ENCODE data around the gene SORCS3.

DNA sequence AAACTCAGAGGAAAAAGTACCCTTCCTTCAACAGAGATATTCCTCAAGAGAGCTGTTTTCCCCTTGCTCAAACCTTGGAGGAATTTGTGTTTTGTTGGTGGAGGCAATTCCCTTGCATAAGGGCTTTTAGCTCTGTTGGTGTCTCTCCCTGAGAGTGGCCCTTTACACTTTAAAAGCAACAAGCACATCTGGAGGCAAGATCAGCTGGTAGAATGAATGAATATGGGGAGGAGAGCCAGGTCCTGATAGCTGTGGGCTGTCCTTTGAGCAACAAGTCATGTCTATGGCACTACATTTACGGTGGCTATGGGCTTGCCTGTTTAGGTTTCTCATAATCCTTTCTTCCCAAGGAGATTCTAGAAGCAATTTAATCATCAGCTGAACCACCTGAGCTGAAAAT, 384.0 kb downstream of the SORCS3 start:
- TF ChIP-seq, protein P1, sequence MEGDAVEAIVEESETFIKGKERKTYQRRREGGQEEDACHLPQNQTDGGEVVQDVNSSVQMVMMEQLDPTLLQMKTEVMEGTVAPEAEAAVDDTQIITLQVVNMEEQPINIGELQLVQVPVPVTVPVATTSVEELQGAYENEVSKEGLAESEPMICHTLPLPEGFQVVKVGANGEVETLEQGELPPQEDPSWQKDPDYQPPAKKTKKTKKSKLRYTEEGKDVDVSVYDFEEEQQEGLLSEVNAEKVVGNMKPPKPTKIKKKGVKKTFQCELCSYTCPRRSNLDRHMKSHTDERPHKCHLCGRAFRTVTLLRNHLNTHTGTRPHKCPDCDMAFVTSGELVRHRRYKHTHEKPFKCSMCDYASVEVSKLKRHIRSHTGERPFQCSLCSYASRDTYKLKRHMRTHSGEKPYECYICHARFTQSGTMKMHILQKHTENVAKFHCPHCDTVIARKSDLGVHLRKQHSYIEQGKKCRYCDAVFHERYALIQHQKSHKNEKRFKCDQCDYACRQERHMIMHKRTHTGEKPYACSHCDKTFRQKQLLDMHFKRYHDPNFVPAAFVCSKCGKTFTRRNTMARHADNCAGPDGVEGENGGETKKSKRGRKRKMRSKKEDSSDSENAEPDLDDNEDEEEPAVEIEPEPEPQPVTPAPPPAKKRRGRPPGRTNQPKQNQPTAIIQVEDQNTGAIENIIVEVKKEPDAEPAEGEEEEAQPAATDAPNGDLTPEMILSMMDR (IDR thresholded peaks at IDR 0.05; ENCODE audit: insufficient read depth, low read depth, low read length), result no peak
- no peak for TF ChIP-seq EZH2 (IDR thresholded peaks at IDR 0.05; ENCODE audit: insufficient read depth, low read length)
